Heart left ventricle (tissue), 16 donors: ENCODE measurements around the gene TCF4. TPM values are rescaled to one million over a fixed set of nuclear protein-coding genes. Genes with fewer than 3 reads are reported as not detected.

Experiments used
- ATAC-seq, 4 donors: fragments of 200-7000 bp; cut with Tn5 transposase; one replicate each; pipeline ENCODE4 v1.9.1; 2020 to 2022; ENCODE audit warnings: moderate library complexity in 4 of 4, mild to moderate bottlenecking in 3 of 4, moderate number of reproducible peaks in 1 of 4
- DNase-seq, 5 donors: peaks; one replicate each; pipeline ENCODE4 v3.0.0-alpha.2; 2020
- H3K27ac ChIP-seq, 12 donors: fragments of 200-600 bp; sonication (generic) in 4 of 12; one replicate each; pipeline versions ENCODE4 v1.5.0 to v1.8.0; 2016 to 2022; ENCODE audit warnings: mild to moderate bottlenecking in 2 of 12
- H3K27me3 ChIP-seq, 9 donors: fragments of 200-600 bp; sonication (generic) in 2 of 9; one replicate each; pipeline versions ENCODE4 v1.5.1 to v1.8.0; 2016 to 2022; ENCODE audit warnings: mild to moderate bottlenecking in 3 of 9
- H3K36me3 ChIP-seq, 9 donors: fragments of 200-600 bp; sonication (generic) in 2 of 9; one replicate each; pipeline versions ENCODE4 v1.5.0 to v1.8.0; 2018 to 2022; ENCODE audit warnings: mild to moderate bottlenecking in 2 of 9
- H3K4me1 ChIP-seq, 12 donors: fragments of 200-600 bp; sonication (generic) in 4 of 12; one replicate each; pipeline versions ENCODE4 v1.5.0 to v1.8.0; 2016 to 2022; ENCODE audit warnings: mild to moderate bottlenecking in 3 of 12
- H3K4me3 ChIP-seq, 12 donors: fragments of 200-600 bp; sonication (generic) in 4 of 12; one replicate each; pipeline versions ENCODE4 v1.5.0 to v1.8.0; 2017 to 2022; ENCODE audit warnings: mild to moderate bottlenecking in 9 of 12, moderate library complexity in 4 of 12
- H3K9me3 ChIP-seq, 12 donors: fragments of 200-600 bp; sonication (generic) in 4 of 12; one replicate each; pipeline versions ENCODE4 v1.5.0 to v1.8.0; 2016 to 2022; ENCODE audit warnings: mild to moderate bottlenecking in 1 of 12
- CTCF ChIP-seq, 12 donors: fragments of 200-600 bp; sonication (generic) in 4 of 12; IDR thresholded peaks; one replicate each; pipeline versions ENCODE4 v1.5.0 to v1.8.0; 2018 to 2022; ENCODE audit warnings: antibody characterized with exemption in 12 of 12, mild to moderate bottlenecking in 5 of 12
- POLR2A ChIP-seq, 2 donors: fragments of 450-650 bp; IDR thresholded peaks; one replicate each; pipeline ENCODE4 v1.6.1; 2017; ENCODE audit warnings: antibody characterized with exemption in 2 of 2, mild to moderate bottlenecking in 2 of 2, moderate library complexity in 2 of 2
- WGBS, 4 donors: extraction: QIAGEN DNeasy Blood & Tissue Kit in 2 of 4; methylation state at CpG; one replicate each; pipeline versions ENCODE4 v1.1.5 to v1.1.7; 2013 to 2018; 5-methylcytosine and 5-hydroxymethylcytosine counted together
- intact Hi-C, 10 donors: fragments of 100-400 bp; cut with DNase I; formaldehyde crosslinking; loops; one replicate each; pipeline versions ENCODE4 v1.11.1 to v1.14.2; 2022
- polyA plus RNA-seq, 2 donors: library from polyadenylated mRNA; stranded (reverse); fragments of 200-250 nt; gene quantifications; one replicate each; pipeline ENCODE4 v1.2.3, GENCODE V29; 2013
- total RNA-seq, 9 donors: library from RNA; depleted of rRNA in 2 of 9; stranded (reverse); fragments of >200 nt in 2 of 9; fragmentation: NEBNext Ultra II Directional in 3 of 9; extraction: Animal tissue kit (Norgen Biotek cat#: 25700) in 3 of 9; gene quantifications; one replicate each; pipeline versions ENCODE4 v1.1.0 to v1.2.4, GENCODE V29; 2016 to 2023
- donor health status: ischemic (EF 13 %, LVEDD 7.1; RV severe dilation, severe dysfunction).
- donor health status: healthy with polysubstance abuse.
- donor health status: DM: no; HTN: yes; CAD: no.
- donor health status: DM: no; HTN: no; CAD: no.
- donor health status: ischemic (EF 25% LVEDD 6.9; RV normal size, moderate dysfunction).
- donor health status: ischemic (EF 25% LVEDD 5.7; RV mildly dilated, moderate dysfunction).
- donor health status: healthy.
- donor health status: DM: yes; HTN: yes; CAD: no.
- donor health status: ischemic (EF 35%, LVEDD 5.7; RV mildly dilated, moderate dysfunction).
- donor health status: nonischemic (EF 11% LVEDD 7.7; RV severe dilation, severe dysfunction).
- donor health status: DM: yes; HTN: yes; CAD: no.
- donor health status: PGD.
- donor health status: ischemic (EF 29% LVEDD 5.4; RV normal size, mild dysfunction).
- donor health status: nonischemic (EF 23%, LVEDD 6.1; RV moderate dilation, normal function).

TCF4 gene
- total and polyA plus RNA-seq, 11 donors = 12.8 to 119 (median 71.5) TPM

- 61 to 87% (median 75%) methylated on average over 1 of the region's 1 CpG for WGBS, 4 donors
- Histone ChIP-seq H3K27ac (no peak overlapping the region), H3K27me3 (no peaks in the 10 kb centered on the region), H3K9me3 (no peaks in the 10 kb centered on the region), H3K4me1 (peaks cover 0 to 8% (median under 1%) of the 10 kb centered on the region in 12 donors), H3K4me3 (no peak overlapping the region), H3K36me3 (no peaks in the 10 kb centered on the region)
- no peak for DNase-seq
- TF ChIP-seq CTCF (IDR thresholded peaks at IDR 0.05) (no peak), POLR2A (IDR thresholded peaks at IDR 0.05) (no peak)
- ATAC-seq = no peak
- intact Hi-C loops = no loop called here
Measured at GRCh38 chr18:55360061-55360460, 227.9 kb downstream of the TCF4 start.

GRCh38 chr18:55356815-55357214, 231.2 kb downstream of the TCF4 start:
- no peaks in the 10 kb centered on the region for H3K27me3 ChIP-seq
- ATAC-seq (no peak), DNase-seq (no peak)
- no peak overlapping the region for H3K27ac ChIP-seq
- no peaks in the 10 kb centered on the region for H3K36me3 ChIP-seq
- H3K4me3 ChIP-seq = no peak overlapping the region
- no peaks in the 10 kb centered on the region for H3K9me3 ChIP-seq
- 97 to 98% (median 98%) methylated on average over 3 of the region's 3 CpGs for WGBS, 4 donors
- TF ChIP-seq CTCF (IDR thresholded peaks at IDR 0.05) (no peak), POLR2A (IDR thresholded peaks at IDR 0.05) (no peak)
- H3K4me1 ChIP-seq = peaks cover 0 to 32% (median 15%) of the 10 kb centered on the region in 12 donors
- intact Hi-C loops = loop anchor here in 1 of 10 donors (5.0 kb wide), 1 partner anchor 45 kb away; no protein-coding TSS in a partner anchor

- WGBS, 4 donors = 68 to 85% (median 84%) methylated on average over 4 of the region's 4 CpGs
- Histone ChIP-seq H3K9me3 (no peaks in the 10 kb centered on the region), H3K27me3 (no peaks in the 10 kb centered on the region), H3K27ac (no peak overlapping the region), H3K4me1 (peaks cover 0 to 32% (median 15%) of the 10 kb centered on the region in 12 donors), H3K36me3 (peaks cover 0 to under 1% (median 0%) of the 10 kb centered on the region in 9 donors), H3K4me3 (no peak overlapping the region)
- TF ChIP-seq POLR2A (IDR thresholded peaks at IDR 0.05) (no peak), CTCF (IDR thresholded peaks at IDR 0.05) (no peak)
- ATAC-seq (no peak), DNase-seq (no peak)
- intact Hi-C loops = loop anchor here in 1 of 10 donors (5.0 kb wide), 1 partner anchor 47 kb away; no protein-coding TSS in a partner anchor
Measured at GRCh38 chr18:55355223-55355622, 232.8 kb downstream of the TCF4 start.

- WGBS, 4 donors = 54 to 73% (median 58%) methylated on average over 4 of the region's 4 CpGs
- Histone ChIP-seq H3K4me1 (peaks cover 0 to 35% (median 15%) of the 10 kb centered on the region in 12 donors), H3K9me3 (no peaks in the 10 kb centered on the region), H3K27me3 (no peaks in the 10 kb centered on the region), H3K4me3 (no peak overlapping the region), H3K27ac (peak overlapping the region in 1 of 12 donors; percentile 37), H3K36me3 (peaks cover 0 to 5% (median 0%) of the 10 kb centered on the region in 9 donors)
- TF ChIP-seq POLR2A (IDR thresholded peaks at IDR 0.05) (no peak), CTCF (IDR thresholded peaks at IDR 0.05) (no peak)
- ATAC-seq = no peak
- intact Hi-C loops = loop anchor here in 1 of 10 donors (5.0 kb wide), 1 partner anchor 48 kb away; no protein-coding TSS in a partner anchor
- DNase-seq = no peak
Measured at GRCh38 chr18:55354795-55355194, 233.2 kb downstream of the TCF4 start.
